Daoy (cell line): ENCODE measurements around the gene ZBTB47. TPM values are rescaled to one million over a fixed set of nuclear protein-coding genes. Genes with fewer than 3 reads are reported as not detected.

ENCODE experiments used
- DNase-seq: peaks from one replicate; pipeline ENCODE4 v3.0.0-alpha.2; 2015; ENCODE audit warnings: low read depth
- total RNA-seq: library from RNA; depleted of rRNA; stranded (reverse); fragments of >200 nt; shearing (Covaris generic); gene quantifications from 2 replicates; pipeline ENCODE4 v1.2.3, GENCODE V29; 2014; rRNA removed

The ZBTB47 gene
- total RNA-seq, 1 experiment from 2014 or later: 5.7 TPM

GRCh38 chr3:42712688-42713372, 59.3 kb downstream of the ZBTB47 start:
- no peak for DNase-seq

GRCh38 chr3:42713747-42714146, 60.2 kb downstream of the ZBTB47 start:
- no peak for DNase-seq

GRCh38 chr3:42714171-42714852, 60.8 kb downstream of the ZBTB47 start:
- DNase-seq: no peak

Other genes with a start within 250 kb of the ZBTB47 start
- 0.23 TPM in 1 of 2 replicates, not detected in the other for gene LYZL4, start 243.1 kb upstream of the ZBTB47 start, total RNA-seq
- gene VIPR1, start 151.1 kb upstream of the ZBTB47 start, total RNA-seq: 19.3 and 31.7 TPM in 2 replicates
- gene SEC22C, start 71.7 kb upstream of the ZBTB47 start, total RNA-seq: 47.7 and 60.1 TPM in 2 replicates
- gene SS18L2, start 62.8 kb upstream of the ZBTB47 start, total RNA-seq: 27.4 and 38.1 TPM in 2 replicates
- 10.7 and 15.5 TPM in 2 replicates for gene NKTR, start 53.0 kb upstream of the ZBTB47 start, total RNA-seq
- not detected in 2 replicates for gene KLHL40, start 31.8 kb downstream of the ZBTB47 start, total RNA-seq
- not detected in 2 replicates for gene HHATL, start 49.1 kb downstream of the ZBTB47 start, total RNA-seq
- 0.74 and 1.5 TPM in 2 replicates for gene CCDC13, start 119.6 kb downstream of the ZBTB47 start, total RNA-seq
- gene HIGD1A, start 150.8 kb downstream of the ZBTB47 start, total RNA-seq: 183 and 256 TPM in 2 replicates
- 0.23 TPM in 1 of 2 replicates, not detected in the other for gene ACKR2, start 155.7 kb downstream of the ZBTB47 start, total RNA-seq
- not detected in 2 replicates for gene CYP8B1, start 222.2 kb downstream of the ZBTB47 start, total RNA-seq